HEK293 (cell line): Measurements from ENCODE around the gene MIF4GD.

ENCODE experiments used
- TCF7L2 ChIP-seq: IDR thresholded peaks from 2 replicates; pipeline ENCODE4 v1.6.1; 2011; ENCODE audit warnings: low read depth, mild to moderate bottlenecking, inconsistent platforms, low read length, moderate library complexity, borderline replicate concordance
- ZBTB20 ChIP-seq: fragments of 450-650 bp; formaldehyde crosslinking; IDR thresholded peaks from 2 replicates; pipeline ENCODE4 v1.5.1; 2016; ENCODE audit warnings: missing biosample characterization, missing genetic modification characterization
- ZNF274 ChIP-seq, 2 experiments: fragments of 200-500 bp in 1 of 2; fragments of 450-650 bp in 1 of 2; sonication (Bioruptor generic) in 1 of 2; formaldehyde crosslinking in 1 of 2; IDR thresholded peaks; 2 replicates each; pipeline versions ENCODE4 v1.5.1 to v1.6.1; 2014 to 2016; ENCODE audit warnings: borderline replicate concordance in 1 of 2, inconsistent platforms in 1 of 2, low read length in 1 of 2, missing biosample characterization in 1 of 2, missing genetic modification characterization in 1 of 2
- ZNF747 ChIP-seq: fragments of 450-650 bp; formaldehyde crosslinking; IDR thresholded peaks from 2 replicates; pipeline ENCODE4 v1.5.1; 2016; ENCODE audit warnings: missing biosample characterization, missing genetic modification characterization
- TF ChIP-seq, protein P1 (sequence below): fragments of 450-650 bp; formaldehyde crosslinking; IDR thresholded peaks from 2 replicates; pipeline ENCODE4 v1.5.1; 2016; ENCODE audit warnings: missing biosample characterization, missing genetic modification characterization
- TF ChIP-seq, protein P2 (sequence below): fragments of 450-650 bp; formaldehyde crosslinking; IDR thresholded peaks from 2 replicates; pipeline ENCODE4 v1.5.1; 2016; ENCODE audit warnings: missing biosample characterization, missing genetic modification characterization
- TF ChIP-seq, protein P3 (sequence below): fragments of 450-650 bp; formaldehyde crosslinking; IDR thresholded peaks from 2 replicates; pipeline ENCODE4 v1.5.1; 2016; ENCODE audit warnings: missing biosample characterization, missing genetic modification characterization, borderline replicate concordance
- TF ChIP-seq, protein P4 (sequence below): fragments of 450-650 bp; formaldehyde crosslinking; IDR thresholded peaks from 2 replicates; pipeline ENCODE4 v1.5.1; 2016; ENCODE audit warnings: missing biosample characterization, missing genetic modification characterization

DNA sequence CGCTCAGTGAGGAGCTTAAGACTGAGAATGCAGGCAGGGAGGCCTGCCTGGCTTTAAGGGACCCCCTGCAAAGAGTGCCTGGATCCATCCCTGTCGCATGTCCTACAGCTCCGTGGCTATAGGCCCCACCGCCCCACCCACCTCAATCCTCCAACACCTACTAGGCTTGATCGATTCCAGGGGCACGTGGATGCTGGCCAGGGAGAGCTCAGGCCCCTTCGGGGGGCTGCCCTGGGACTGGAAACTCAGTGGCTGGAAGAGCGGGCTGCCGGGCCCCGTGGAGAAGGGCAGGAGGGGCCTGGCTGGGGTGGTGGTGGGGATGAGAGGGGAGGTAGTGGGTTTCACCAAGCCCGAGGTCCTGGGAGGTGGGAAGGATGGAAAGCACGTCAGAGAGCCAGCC lies 31.8 kb downstream of the MIF4GD start:
- TF ChIP-seq, protein P1, sequence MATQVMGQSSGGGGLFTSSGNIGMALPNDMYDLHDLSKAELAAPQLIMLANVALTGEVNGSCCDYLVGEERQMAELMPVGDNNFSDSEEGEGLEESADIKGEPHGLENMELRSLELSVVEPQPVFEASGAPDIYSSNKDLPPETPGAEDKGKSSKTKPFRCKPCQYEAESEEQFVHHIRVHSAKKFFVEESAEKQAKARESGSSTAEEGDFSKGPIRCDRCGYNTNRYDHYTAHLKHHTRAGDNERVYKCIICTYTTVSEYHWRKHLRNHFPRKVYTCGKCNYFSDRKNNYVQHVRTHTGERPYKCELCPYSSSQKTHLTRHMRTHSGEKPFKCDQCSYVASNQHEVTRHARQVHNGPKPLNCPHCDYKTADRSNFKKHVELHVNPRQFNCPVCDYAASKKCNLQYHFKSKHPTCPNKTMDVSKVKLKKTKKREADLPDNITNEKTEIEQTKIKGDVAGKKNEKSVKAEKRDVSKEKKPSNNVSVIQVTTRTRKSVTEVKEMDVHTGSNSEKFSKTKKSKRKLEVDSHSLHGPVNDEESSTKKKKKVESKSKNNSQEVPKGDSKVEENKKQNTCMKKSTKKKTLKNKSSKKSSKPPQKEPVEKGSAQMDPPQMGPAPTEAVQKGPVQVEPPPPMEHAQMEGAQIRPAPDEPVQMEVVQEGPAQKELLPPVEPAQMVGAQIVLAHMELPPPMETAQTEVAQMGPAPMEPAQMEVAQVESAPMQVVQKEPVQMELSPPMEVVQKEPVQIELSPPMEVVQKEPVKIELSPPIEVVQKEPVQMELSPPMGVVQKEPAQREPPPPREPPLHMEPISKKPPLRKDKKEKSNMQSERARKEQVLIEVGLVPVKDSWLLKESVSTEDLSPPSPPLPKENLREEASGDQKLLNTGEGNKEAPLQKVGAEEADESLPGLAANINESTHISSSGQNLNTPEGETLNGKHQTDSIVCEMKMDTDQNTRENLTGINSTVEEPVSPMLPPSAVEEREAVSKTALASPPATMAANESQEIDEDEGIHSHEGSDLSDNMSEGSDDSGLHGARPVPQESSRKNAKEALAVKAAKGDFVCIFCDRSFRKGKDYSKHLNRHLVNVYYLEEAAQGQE (tag by site-specific recombination) = no peak
- TF ChIP-seq TCF7L2 = no peak
- TF ChIP-seq, protein P2, sequence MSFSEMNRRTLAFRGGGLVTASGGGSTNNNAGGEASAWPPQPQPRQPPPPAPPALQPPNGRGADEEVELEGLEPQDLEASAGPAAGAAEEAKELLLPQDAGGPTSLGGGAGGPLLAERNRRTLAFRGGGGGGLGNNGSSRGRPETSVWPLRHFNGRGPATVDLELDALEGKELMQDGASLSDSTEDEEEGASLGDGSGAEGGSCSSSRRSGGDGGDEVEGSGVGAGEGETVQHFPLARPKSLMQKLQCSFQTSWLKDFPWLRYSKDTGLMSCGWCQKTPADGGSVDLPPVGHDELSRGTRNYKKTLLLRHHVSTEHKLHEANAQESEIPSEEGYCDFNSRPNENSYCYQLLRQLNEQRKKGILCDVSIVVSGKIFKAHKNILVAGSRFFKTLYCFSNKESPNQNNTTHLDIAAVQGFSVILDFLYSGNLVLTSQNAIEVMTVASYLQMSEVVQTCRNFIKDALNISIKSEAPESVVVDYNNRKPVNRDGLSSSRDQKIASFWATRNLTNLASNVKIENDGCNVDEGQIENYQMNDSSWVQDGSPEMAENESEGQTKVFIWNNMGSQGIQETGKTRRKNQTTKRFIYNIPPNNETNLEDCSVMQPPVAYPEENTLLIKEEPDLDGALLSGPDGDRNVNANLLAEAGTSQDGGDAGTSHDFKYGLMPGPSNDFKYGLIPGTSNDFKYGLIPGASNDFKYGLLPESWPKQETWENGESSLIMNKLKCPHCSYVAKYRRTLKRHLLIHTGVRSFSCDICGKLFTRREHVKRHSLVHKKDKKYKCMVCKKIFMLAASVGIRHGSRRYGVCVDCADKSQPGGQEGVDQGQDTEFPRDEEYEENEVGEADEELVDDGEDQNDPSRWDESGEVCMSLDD (tag by site-specific recombination) = no peak
- TF ChIP-seq, protein P3, sequence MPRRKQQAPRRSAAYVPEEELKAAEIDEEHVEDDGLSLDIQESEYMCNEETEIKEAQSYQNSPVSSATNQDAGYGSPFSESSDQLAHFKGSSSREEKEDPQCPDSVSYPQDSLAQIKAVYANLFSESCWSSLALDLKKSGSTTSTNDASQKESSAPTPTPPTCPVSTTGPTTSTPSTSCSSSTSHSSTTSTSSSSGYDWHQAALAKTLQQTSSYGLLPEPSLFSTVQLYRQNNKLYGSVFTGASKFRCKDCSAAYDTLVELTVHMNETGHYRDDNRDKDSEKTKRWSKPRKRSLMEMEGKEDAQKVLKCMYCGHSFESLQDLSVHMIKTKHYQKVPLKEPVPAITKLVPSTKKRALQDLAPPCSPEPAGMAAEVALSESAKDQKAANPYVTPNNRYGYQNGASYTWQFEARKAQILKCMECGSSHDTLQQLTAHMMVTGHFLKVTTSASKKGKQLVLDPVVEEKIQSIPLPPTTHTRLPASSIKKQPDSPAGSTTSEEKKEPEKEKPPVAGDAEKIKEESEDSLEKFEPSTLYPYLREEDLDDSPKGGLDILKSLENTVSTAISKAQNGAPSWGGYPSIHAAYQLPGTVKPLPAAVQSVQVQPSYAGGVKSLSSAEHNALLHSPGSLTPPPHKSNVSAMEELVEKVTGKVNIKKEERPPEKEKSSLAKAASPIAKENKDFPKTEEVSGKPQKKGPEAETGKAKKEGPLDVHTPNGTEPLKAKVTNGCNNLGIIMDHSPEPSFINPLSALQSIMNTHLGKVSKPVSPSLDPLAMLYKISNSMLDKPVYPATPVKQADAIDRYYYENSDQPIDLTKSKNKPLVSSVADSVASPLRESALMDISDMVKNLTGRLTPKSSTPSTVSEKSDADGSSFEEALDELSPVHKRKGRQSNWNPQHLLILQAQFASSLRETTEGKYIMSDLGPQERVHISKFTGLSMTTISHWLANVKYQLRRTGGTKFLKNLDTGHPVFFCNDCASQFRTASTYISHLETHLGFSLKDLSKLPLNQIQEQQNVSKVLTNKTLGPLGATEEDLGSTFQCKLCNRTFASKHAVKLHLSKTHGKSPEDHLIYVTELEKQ (tag by site-specific recombination) = no peak
- TF ChIP-seq ZNF274 (IDR thresholded peaks at IDR 0.05; ENCODE audit: low read length) = no peak
- TF ChIP-seq ZNF274 (tag by site-specific recombination; IDR thresholded peaks at IDR 0.05; ENCODE audit: borderline replicate concordance) = no peak
- TF ChIP-seq, protein P4, sequence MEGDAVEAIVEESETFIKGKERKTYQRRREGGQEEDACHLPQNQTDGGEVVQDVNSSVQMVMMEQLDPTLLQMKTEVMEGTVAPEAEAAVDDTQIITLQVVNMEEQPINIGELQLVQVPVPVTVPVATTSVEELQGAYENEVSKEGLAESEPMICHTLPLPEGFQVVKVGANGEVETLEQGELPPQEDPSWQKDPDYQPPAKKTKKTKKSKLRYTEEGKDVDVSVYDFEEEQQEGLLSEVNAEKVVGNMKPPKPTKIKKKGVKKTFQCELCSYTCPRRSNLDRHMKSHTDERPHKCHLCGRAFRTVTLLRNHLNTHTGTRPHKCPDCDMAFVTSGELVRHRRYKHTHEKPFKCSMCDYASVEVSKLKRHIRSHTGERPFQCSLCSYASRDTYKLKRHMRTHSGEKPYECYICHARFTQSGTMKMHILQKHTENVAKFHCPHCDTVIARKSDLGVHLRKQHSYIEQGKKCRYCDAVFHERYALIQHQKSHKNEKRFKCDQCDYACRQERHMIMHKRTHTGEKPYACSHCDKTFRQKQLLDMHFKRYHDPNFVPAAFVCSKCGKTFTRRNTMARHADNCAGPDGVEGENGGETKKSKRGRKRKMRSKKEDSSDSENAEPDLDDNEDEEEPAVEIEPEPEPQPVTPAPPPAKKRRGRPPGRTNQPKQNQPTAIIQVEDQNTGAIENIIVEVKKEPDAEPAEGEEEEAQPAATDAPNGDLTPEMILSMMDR (tag by site-specific recombination) = no peak
- no peak for TF ChIP-seq ZBTB20 (tag by site-specific recombination)
- no peak for TF ChIP-seq ZNF747 (tag by site-specific recombination)
